ENCODE measurements around the gene CPNE4. TPM values are rescaled to one million over a fixed set of nuclear protein-coding genes. Genes with fewer than 3 reads are reported as not detected.

Gene CPNE4
- total RNA-seq, 4 donors from 2014 or later = 0.53 to 2.1 TPM; not detected in 2

DNA sequence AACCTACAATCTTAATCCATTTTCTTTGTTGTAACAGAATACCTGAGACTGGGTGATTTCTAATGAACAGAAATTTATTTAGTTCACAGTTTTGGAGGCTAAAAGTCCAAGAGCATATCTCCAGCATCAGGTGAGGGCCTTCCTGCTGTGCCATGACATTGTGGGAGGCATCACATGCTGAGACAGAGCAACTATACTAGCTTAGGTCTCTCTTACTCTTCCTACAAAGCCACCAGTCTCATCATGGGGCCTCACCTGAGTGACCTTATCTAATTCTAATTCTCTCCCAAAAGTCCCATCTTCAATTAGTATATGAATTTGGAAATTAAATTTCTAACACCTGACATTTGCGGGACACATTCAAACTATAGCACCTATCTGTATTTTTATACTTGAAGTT, 285.0 kb downstream of the CPNE4 start:
- no peak for TF ChIP-seq POLR2A (IDR thresholded peaks at IDR 0.05)
- TF ChIP-seq, protein P1, sequence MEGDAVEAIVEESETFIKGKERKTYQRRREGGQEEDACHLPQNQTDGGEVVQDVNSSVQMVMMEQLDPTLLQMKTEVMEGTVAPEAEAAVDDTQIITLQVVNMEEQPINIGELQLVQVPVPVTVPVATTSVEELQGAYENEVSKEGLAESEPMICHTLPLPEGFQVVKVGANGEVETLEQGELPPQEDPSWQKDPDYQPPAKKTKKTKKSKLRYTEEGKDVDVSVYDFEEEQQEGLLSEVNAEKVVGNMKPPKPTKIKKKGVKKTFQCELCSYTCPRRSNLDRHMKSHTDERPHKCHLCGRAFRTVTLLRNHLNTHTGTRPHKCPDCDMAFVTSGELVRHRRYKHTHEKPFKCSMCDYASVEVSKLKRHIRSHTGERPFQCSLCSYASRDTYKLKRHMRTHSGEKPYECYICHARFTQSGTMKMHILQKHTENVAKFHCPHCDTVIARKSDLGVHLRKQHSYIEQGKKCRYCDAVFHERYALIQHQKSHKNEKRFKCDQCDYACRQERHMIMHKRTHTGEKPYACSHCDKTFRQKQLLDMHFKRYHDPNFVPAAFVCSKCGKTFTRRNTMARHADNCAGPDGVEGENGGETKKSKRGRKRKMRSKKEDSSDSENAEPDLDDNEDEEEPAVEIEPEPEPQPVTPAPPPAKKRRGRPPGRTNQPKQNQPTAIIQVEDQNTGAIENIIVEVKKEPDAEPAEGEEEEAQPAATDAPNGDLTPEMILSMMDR (IDR thresholded peaks at IDR 0.05) = no peak
- no peak overlapping the region for H3K27ac ChIP-seq
- no peaks in the 10 kb centered on the region for H3K27me3 ChIP-seq
- no peaks in the 10 kb centered on the region for H3K4me1 ChIP-seq
- no peaks in the 10 kb centered on the region for H3K9me3 ChIP-seq
- H3K4me3 ChIP-seq = no peak overlapping the region
- H3K36me3 ChIP-seq = no peaks in the 10 kb centered on the region
- DNase-seq = no peak

DNA sequence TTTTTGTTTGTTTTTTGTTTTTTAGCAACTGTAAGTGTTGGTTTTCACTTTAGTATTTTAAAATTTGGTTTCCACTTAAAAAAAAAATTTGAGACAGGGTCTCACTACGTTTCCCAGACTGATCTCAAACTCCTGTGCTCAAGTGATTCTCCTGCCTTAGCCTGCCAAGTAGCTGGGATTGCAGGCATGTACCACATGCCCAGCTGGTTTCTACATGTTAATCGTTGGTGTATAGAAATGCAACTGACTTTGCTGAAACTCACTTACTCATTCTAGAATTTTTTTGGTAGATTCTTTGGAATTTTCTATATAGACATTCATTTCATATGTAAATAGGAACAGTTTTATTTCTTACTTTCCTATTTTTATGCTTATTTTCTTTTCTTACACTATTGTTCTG, 287.3 kb downstream of the CPNE4 start:
- DNase-seq = no peak
- no peaks in the 10 kb centered on the region for H3K4me1 ChIP-seq
- H3K36me3 ChIP-seq = no peaks in the 10 kb centered on the region
- no peak overlapping the region for H3K4me3 ChIP-seq
- no peaks in the 10 kb centered on the region for H3K9me3 ChIP-seq
- TF ChIP-seq, protein P1 (IDR thresholded peaks at IDR 0.05) = no peak
- TF ChIP-seq POLR2A (IDR thresholded peaks at IDR 0.05) = no peak
- no peaks in the 10 kb centered on the region for H3K27me3 ChIP-seq
- no peak overlapping the region for H3K27ac ChIP-seq

DNA sequence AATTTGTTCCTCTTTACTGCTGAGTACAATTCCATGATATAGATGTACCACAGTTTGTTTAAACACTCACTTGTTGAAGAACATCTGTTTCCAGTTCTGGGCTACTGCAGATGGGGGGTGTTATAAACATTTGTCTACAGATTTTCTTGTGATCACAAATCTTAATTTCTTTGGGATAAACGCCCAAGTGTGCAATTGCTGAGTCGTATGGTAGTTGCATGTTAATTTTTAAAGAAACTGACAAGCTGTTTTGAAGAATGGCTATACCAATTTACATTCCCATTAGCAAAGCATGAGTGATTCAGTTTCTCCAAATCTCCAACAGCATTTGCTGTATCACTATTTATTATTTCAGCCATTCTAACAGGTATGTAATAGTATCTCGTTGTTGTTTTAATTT, 290.0 kb downstream of the CPNE4 start:
- TF ChIP-seq POLR2A (IDR thresholded peaks at IDR 0.05) = no peak
- TF ChIP-seq, protein P1 (IDR thresholded peaks at IDR 0.05) = no peak
- Histone ChIP-seq H3K36me3 (no peaks in the 10 kb centered on the region), H3K27me3 (no peaks in the 10 kb centered on the region), H3K9me3 (no peaks in the 10 kb centered on the region), H3K27ac (no peak overlapping the region), H3K4me1 (no peaks in the 10 kb centered on the region), H3K4me3 (no peak overlapping the region)
- no peak for DNase-seq

GRCh38 chr3:131743126-131743525, 291.7 kb downstream of the CPNE4 start:
- Histone ChIP-seq H3K36me3 (no peaks in the 10 kb centered on the region), H3K4me1 (no peaks in the 10 kb centered on the region), H3K9me3 (no peaks in the 10 kb centered on the region), H3K27ac (no peak overlapping the region), H3K27me3 (no peaks in the 10 kb centered on the region), H3K4me3 (no peak overlapping the region)
- DNase-seq = no peak
- no peak for TF ChIP-seq POLR2A (IDR thresholded peaks at IDR 0.05)
- TF ChIP-seq, protein P1 (IDR thresholded peaks at IDR 0.05) = no peak

DNA sequence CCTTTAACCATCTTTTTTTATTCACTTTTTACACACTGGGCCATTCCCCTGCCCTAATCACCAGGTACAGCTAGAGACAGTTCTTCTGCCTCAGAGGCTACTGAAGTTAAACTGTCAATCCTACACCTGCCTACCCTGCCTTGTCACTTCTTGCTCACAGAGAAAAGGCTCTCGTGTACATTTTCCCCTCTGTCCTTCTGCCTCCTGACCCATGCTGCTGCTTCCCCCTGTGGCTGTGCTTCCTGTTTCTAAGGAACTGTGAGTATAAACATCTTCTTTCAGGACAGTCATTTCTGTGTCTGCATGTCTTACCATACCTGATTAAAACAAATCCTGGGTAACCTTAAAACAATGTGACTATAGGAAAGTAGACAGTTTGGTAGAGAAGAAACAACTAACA, 295.6 kb downstream of the CPNE4 start:
- H3K4me3 ChIP-seq = no peak overlapping the region
- no peaks in the 10 kb centered on the region for H3K4me1 ChIP-seq
- no peak for TF ChIP-seq POLR2A (IDR thresholded peaks at IDR 0.05)
- TF ChIP-seq, protein P1 (IDR thresholded peaks at IDR 0.05) = no peak
- no peak overlapping the region for H3K27ac ChIP-seq
- no peaks in the 10 kb centered on the region for H3K9me3 ChIP-seq
- no peaks in the 10 kb centered on the region for H3K36me3 ChIP-seq
- H3K27me3 ChIP-seq = no peaks in the 10 kb centered on the region
- DNase-seq = no peak

- no peaks in the 10 kb centered on the region for H3K27me3 ChIP-seq
- TF ChIP-seq, protein P1 (IDR thresholded peaks at IDR 0.05) = no peak
- no peak for TF ChIP-seq POLR2A (IDR thresholded peaks at IDR 0.05)
- no peak overlapping the region for H3K4me3 ChIP-seq
- no peaks in the 10 kb centered on the region for H3K36me3 ChIP-seq
- H3K9me3 ChIP-seq = no peaks in the 10 kb centered on the region
- no peak for DNase-seq
- H3K4me1 ChIP-seq = no peaks in the 10 kb centered on the region
- no peak overlapping the region for H3K27ac ChIP-seq
These were observed 296.7 kb downstream of the CPNE4 start for GRCh38 chr3:131738095-131738494.
